ENCODE data around the gene SFXN5.

The SFXN5 gene

DNA sequence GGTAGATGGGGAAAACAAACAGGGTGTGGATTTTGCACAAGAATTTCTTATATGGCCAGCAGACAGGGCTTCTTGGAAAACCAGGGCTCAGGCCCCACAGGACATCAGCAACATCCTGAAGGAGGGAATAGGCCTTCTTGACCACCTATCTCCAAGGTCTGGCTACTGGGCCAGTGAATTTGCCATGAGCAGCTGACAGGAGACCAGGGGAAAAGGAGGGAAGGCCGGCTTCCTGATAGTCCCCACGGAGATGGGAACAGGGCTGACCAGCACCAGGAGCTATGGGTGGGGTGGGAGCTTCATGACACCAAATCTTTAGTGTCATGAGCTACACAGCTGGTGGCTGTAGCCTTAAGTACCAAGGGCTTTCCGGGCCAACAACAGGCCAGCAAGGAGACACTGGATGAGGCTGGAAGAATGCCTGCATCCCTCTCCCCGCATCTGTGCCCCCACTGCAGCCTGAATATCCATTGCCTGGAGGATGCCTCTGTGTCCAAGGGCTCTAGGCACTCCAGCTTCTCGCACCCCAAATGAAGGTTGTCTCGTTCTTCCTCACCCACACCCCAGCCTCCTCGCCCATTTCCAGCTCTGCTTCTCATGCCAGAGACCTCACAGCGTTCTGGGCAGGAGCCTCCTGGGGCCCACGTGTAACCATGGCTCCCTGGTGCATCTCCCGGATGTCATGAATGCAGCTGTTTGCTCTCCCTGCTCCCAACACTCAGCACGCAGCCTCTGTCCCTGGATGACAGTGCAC lies 79.4 kb downstream of the SFXN5 start:
- DNase-seq, result no peak

DNA sequence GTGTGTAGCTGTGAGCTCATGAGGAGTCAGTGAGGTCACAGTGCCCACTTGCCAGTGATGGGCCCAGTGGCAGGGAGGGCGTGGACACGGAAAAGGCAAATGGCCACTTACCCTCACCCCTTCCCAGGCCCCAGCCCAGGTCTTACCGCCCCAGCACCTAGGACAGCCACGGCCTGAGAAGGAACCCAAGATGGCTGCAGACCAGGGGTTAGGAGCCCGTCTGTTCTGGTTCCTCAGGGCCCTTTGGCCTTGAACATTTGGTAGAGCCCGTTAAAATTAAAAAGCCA lies 80.1 kb downstream of the SFXN5 start:
- DNase-seq, result no peak

DNA sequence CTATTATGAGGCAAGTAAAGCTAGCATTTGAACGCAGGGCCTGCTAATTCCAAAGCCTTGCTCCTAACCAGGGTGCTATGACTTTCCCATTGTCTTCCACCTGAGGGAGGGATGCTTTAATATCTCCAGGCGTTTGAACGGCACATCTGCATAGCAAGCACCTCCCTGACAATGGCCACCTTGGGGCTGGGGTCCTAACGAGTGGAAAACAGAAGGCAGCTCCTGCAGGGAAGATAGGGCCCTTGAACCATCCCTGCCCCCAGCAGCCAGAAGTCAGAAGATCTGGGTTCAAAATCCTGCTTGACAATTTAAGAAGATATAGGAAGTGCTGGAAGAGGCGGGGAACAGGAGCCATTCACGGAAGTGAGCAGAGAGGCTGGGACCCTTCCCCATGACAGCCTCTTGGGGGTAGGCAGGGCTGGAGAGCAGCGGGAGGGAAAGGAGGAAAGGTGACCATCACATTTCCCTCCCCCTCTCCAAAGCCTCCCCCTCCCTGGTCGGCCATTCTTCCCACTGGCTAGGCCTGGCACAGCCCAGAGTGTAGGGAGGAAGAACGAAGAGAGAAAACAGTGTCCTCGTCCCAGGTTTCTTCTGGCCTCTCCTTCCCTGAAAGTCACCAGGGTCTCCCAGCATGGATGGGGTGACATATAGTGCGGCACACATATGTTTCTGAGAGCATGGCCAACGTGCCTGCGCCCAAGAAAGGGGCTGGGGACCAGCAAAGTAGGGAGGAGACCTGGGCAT lies 80.6 kb downstream of the SFXN5 start:
- DNase-seq, result no peak

DNA sequence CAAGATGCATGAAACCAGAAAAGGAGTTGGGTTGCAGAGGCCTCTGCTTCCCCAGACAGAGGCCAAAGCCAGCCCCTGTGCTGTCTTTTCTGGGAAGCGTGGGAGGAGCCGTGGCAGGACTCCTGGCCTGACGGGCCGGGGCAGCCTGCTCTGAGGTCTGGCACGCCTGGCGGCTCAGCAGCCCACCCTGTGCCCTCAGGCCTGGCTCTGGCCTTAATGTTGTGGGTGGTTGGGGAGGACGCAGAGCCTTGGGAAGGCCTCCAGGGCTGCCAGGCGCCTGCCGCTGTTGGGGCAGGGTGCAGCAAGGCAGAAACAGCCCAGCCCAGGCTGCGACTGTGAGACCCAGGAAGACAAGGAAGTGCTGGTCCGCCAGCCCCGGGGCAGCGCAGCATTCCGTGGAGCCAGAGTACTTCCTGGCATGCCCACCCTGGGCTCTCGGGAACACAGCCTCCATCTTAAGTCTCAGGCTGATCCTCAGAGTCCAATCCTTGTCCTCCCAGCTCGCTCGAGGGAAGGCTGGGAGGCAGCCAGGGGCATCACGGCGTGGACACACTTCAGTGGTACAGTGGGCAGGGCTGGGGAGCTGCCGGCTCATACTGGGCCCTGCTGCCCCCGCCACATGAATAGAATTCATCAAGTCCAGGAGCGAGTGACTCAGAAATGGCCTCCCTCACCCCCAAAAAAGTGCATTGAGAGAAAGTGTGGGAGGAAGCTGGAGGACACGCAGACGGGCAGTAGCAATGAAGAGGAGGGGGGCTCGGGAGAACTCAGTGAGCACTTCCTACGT lies 81.5 kb downstream of the SFXN5 start:
- no peak for DNase-seq

DNA sequence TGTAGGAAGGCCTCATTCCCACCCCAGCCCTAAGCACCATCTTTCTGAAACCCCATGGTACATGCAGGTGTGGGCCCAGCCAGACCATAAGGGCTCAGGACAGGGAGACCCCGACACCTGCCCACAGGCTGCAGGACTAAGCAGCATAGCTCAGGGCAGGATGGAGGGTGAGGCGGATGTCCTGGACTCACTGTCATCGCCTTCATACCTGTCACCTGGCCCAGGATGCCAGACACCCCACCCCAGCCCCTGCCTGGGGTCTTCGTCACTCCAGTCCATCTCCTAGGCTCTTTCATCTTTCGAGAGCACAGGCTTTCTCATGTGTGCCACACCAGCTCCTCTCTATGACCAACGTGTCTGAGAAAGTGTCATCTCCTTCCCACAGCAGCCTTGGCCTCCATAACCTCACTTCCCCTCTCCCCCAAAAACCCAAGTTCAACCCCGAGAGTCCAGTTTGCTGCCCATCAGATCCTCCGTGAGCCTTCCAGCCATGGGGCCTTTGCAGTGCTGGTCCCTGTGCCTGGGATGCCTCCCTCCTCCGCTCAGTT lies 82.7 kb downstream of the SFXN5 start:
- no peak for DNase-seq

DNA sequence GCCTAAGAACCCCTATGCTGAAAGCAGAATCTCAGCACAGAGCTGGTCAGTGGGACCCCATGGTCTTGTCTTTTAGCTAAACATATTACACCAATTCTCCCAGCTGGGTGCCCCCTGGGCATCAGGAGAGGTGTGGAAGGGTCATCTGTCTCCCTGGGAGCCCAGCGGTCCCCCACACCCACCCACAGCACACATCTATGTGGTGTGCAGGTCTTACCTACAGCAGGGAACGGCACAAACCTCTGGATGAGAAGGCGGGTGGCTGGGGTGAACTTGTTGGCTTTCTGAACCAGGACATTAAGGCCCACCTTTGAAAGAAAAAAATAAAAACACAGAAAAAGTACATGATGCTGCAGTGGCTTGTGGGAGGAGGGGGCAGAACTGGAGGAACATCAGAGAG lies 83.5 kb downstream of the SFXN5 start:
- DNase-seq, result no peak

DNA sequence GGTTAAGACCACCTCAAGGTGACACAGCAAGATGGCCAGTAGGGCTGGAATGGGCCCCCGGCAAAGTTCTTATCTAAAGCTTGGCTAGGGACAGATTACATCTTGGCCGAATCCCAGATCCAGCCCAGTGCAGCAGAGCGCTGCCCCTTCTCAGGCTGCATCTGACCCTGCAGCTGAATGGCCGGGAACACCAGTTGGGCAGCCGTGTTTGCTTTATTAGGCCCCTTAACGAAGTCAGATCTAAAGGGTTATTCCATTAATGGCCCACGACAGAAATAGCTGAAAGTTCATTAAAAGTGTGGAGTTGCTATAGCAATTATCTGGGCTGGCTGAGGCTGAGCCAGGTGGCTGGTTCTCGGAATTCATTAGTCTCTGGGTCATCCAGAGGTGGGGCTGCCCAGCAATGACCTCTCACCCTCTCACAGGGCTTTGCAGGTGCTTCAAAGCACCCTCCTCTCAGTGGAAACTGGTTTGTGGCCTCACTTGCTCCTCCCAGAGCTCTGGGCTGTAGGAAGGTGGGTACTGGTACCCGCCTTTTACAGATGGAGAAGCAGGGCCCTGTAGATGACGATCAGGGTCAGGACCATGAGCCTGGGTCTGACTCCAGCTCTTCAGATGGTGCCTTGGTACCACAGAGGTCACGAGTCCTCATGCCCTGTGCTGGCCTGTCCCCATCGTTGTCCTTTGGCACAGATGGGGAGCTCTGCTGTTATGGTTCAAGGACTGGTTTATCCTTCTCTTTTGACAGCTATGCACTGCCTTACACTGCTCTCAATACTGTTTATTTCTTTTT lies 85.4 kb downstream of the SFXN5 start:
- no peak for DNase-seq

DNA sequence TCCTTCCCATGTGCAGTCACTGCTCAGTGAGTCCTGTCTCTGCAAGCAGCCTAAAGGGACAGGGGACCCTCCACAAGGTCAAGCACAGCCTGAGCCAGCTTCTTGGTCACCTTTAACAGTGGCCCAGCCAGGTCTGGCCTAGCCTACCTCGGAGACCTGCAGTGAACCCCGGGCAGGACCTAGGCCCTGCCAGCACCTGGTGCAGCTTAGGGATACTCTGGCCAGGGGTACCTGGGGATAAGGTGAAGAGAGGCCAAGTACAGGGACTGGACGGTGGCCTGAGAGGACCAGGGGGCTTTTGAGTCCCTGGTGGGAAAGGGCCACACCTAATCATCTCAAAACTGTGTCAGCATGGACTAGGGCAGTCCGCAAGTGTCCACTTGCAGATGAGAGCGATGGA lies 86.4 kb downstream of the SFXN5 start:
- no peak for DNase-seq

DNA sequence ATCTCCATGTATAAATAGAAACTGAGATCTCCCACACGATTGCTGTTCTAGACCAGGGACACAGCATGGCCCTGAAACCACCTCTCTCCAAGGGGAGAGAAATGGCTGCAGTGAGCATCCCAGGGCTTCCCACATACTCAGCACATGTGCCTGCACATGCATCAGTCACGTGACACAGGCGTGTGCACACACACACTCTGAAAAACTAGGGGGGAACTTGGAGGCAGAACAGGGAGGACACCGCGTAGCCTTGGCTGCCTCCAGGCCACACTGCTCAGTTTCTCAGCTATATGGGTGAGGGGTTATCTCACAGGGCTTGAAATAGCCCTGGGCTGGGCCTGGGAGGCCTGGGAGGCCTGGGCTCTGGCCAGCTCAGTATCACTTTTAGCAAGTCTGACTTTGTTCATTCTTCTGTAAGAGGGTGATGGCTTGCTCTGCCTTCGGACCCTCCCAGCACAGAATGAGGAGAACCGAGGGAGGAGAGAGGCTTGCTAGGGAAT lies 87.3 kb downstream of the SFXN5 start:
- DNase-seq, result no peak

DNA sequence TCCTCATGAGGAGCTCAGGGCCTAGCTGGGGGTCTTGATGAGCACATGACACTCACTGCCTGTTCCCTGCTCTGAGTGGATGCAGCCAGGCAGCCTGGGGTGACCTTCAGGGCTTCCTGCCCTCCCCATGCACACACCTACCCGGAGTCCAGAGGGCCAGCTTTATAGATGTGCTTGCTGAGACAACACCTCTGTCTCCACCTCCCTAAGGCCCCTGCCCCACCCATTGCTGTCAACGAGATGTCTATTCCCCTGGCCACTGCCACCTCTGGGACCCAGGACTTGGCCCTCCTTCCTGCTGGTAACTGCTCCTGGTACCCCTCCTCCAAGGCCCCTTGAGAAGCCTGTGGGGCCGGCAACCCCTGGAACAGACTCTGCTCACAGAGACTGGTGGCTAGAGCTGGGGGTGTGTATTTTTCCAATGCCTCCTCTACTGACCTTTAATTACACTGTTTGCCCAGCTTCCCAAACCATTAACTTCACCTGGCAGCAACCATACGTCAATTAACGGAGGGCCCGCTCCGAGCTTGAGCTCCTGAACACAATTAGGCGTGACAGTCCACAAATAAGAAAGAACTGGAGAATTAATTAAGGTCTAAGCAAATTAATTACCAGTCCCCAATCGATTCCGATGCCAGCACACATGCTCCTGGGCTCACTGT lies 87.9 kb downstream of the SFXN5 start:
- DNase-seq, result peak; percentile 5

DNA sequence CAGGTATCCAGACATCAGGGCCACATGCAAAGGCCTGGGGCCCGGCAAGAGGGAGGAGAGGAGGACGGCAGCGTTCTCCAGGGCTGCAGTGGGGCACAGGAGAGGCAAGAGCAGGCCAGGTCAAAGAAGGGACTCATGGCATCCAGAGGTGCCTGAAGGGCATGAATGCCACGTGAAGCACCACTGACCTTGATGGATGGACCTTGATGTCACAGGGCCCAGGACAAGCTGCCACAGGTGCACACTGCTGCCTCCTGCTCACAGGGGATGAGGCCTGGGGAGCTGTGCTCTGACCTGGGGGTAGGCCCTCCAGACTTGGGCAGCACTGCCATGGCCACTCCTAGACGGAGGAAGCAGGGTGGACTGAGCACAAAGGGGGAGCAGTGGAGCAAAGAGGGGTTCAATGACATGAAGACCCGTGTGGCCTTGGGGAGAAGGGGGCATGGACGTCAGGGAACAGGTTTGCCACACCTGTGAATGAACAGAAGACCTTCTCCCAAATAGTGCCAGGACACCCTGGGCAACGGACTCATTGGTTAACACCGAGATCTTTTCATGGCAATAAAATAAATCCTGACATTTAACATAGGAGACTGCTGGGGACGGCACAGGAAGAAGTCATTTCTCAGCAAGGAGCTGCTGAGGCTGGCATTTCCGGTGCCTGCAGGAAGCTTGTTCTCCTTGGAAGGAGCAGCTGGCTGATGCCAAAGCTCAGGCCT lies 88.6 kb downstream of the SFXN5 start:
- no peak for DNase-seq

DNA sequence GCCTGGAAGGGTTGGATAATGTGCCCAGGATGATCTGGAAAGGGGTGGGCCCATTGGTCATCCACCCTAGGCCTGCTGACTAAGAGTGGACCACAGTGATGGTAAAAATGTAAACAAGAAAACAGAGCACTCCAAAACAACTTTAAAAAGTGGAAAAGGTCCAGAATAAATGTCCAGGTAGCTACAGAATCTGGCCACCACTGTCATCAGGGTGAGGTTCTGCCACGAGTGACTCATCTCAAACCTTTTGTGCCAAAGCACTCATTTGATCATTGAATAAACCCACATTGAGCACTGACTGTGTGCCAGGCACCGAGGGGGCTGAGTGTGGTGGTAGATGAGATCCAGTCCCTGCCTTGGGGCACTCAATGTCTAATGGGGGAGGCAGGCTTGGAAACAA lies 89.3 kb downstream of the SFXN5 start:
- no peak for DNase-seq

DNA sequence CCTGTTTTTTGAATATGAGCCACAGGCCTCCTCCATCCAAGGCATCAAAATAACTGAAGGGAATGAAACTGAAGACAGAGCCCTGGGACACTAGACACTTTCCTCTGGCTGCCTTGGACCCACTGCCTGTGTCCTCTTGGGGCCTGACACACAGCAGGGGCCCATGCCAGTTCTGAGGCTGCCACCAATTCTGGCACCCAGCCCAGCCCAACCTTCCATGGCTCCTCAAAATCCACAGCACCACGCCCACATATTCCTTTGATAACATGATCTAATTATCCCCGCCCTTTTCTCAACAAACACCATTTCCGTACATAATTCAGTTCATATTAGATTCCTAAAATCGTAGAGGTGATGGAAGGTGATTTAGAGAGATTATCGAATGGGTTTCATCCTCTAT lies 90.0 kb downstream of the SFXN5 start:
- no peak for DNase-seq

DNA sequence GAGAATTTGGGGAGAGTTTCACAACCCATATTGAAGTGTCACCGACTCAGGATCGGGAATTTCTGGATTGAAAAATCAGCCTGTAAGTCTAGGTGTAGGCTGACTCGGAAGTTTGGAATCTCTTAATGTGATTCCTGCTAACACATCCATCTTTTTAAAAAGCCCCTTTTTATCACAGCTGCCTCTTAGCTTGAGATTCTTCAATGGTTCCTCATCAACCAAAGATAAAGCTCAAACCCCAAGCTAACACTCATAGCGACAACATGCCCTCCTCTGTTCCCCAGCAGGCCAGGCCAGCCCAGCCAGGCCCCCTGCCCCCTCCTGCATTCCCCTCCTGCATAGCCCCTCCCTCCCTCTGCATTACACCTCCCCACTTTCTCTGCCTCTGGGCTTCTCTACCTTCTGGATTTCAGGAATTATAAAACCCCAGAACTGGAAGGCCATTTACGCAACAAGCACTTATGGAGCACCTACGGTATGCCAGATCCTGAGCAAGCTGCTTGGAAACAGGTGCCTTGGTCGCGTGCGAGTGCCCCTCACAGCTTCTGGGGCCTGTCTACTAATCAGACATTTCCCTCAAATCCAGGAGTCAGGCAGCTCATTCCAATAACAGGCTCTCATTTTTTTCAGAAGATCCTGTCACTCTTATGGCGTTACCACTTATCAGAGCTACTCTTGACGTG lies 90.8 kb downstream of the SFXN5 start:
- no peak for DNase-seq

DNA sequence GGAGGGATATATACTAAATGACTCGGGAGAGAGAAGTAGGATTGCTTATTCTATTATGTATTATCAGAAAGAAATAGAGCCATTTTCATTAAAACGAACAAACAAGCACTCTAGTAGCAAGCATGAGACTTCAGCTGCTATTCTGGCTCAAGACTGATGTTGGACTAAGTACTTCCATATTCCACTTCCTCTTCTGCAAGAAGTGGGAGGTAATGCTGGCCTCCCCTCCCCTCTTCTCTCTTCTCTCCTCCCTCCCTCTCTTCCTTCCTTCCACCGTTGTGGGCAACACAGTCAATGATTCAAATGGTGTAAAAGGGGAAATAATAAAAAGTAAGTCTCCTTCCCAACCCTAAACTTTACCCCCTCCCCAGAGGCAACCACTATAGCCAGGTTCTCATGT lies 91.6 kb downstream of the SFXN5 start:
- DNase-seq, result no peak

DNA sequence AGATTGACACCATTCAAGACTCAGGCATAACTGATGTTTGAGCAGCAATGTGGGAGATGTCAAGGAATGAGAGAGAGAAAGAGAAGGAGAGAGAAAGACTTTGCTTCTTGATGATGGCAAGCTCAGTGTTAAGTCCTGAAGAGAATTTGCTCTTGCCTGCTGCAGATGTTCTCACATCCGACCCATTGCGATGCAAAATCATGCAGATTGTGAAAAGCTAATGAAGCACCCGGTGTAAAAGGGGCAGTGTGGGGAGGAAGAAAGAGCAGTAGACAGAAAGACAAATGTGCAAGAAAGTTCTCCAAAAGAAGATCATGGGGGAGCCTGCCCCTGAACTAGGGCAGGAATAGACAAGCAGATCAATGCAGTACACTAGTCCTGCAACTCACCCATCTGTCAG lies 96.5 kb downstream of the SFXN5 start:
- no peak for DNase-seq

DNA sequence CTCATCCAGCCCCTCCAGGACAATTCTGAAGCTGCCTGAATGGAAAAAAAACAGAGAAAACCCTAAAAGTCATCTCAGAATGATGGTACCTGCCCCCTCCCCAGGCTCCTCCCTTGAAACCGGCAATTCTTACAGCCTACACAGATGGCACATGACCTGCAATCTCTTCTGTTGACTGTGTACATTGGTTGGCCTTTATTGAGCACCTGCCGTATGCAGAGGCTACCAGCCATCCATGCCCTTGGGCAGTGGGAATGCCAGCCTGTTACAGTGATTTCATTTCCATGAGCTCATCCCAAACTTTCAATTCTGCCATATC lies 97.1 kb downstream of the SFXN5 start:
- DNase-seq, result no peak

DNA sequence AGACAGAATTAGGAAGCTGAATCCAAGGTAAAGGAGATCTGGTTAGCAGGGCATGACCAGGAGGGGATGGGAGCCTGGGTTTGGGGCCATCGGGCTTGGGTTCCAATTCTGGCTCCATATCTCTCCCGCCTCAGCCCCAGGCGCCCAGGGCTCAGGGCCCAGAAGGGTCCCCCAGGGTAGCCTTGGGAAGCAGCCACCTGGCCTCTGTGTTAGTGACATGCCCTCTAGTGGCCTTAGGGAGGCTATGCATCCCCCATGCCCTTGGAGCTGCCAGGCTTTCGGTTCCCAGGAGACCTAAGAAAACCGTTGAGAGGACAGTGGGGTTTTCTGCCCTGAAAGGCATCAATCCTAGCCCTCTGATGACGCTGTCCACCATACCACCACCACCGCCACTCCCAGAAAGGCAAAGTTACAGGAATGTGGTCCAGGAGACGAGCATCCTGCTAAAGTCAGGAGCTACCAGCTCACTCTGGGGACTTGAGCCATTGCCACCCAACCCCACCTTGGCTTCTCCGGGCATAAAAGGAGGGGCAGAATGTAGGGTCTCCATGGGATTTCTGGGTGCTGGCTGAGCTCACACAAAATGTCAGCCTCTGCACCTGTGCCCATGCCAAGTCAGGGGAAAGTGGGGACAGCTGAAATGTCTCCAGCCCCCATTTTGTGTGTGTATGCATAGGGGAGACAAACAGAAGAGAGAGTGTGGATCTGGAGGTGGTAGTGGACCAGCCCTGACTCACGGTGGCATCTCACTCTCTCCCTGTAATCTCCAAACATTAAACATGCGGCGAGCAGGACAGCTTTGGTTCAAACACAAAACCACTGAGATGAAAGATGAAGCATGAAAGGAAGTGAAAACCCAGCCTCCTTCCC lies 97.7 kb downstream of the SFXN5 start:
- peak; percentile 44 for DNase-seq

DNA sequence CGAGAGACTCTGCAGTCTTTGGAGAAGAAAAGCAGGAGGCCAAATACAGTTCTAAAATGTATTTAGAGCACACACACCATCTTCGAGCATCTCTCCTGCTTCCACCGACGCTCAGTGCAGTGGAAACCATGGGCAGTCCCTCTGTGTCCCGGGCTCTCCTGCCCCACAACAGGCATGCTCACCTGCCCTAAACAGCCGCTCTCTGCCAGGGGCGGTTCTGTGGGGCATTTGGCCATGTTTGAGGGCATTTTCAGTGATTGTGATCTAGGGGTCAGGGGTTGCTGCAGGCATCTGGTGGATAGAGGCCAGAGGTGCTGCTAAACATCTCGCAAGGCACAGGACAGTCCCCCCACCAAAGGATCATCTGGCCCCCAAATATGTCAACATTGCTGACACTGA lies 98.4 kb downstream of the SFXN5 start:
- no peak for DNase-seq
